ENCODE results near the gene SMIM13.

GRCh38 chr6:11120271-11121005, 26.8 kb downstream of the SMIM13 start:
- TF ChIP-seq REST (IDR thresholded peaks at IDR 0.05; ENCODE audit: low read depth) (no peak), USF1 (IDR thresholded peaks at IDR 0.05) (no peak), EP300 (IDR thresholded peaks at IDR 0.05; ENCODE audit: borderline replicate concordance) (no peak), ZBTB7A (IDR thresholded peaks at IDR 0.05; ENCODE audit: low read depth) (no peak), TAF1 (IDR thresholded peaks at IDR 0.05; ENCODE audit: low read depth) (no peak), MAX (IDR thresholded peaks at IDR 0.05) (no peak), RAD21 (IDR thresholded peaks at IDR 0.05; ENCODE audit: low read depth) (no peak), CEBPB (IDR thresholded peaks at IDR 0.05) (no peak), FOXM1 (IDR thresholded peaks at IDR 0.05; ENCODE audit: borderline replicate concordance, low read depth) (no peak), CREB1 (IDR thresholded peaks at IDR 0.05; ENCODE audit: low read depth) (no peak)

Measured in Ishikawa (cell line).